ENCODE data around the gene USP5. TPM values are rescaled to one million over a fixed set of nuclear protein-coding genes. Genes with fewer than 3 reads are reported as not detected.
A peak's percentile ranks its signal among the peaks of the same experiment; 100 is the strongest.
"Not testable (repeated sequence)": the region's sequence is repeated elsewhere in the genome, so short reads cannot be mapped to it uniquely, and the experiment has no call there.

Gene USP5
- total RNA-seq, 1 experiment from 2014 or later, result 127 TPM

- not testable (repeated sequence) for DNase-seq (ENCODE audit: low read depth)
Measured at GRCh38 chr12:6886206-6886999, 34.5 kb downstream of the USP5 start.

- no peak for DNase-seq (ENCODE audit: low read depth)
Measured at GRCh38 chr12:6887460-6887859, 35.5 kb downstream of the USP5 start.

GRCh38 chr12:6888360-6888759, 36.4 kb downstream of the USP5 start:
- no peak for DNase-seq (ENCODE audit: low read depth)

- not testable (repeated sequence) for DNase-seq (ENCODE audit: low read depth)
Measured at GRCh38 chr12:6888794-6889193, 36.8 kb downstream of the USP5 start.

- DNase-seq (ENCODE audit: low read depth), result not testable (repeated sequence)
Measured at GRCh38 chr12:6889775-6890573, 38.0 kb downstream of the USP5 start.

GRCh38 chr12:6890789-6891645, 39.1 kb downstream of the USP5 start:
- peak; percentile 94 for DNase-seq (ENCODE audit: low read depth)

GRCh38 chr12:6891646-6892001, 39.7 kb downstream of the USP5 start:
- no peak for DNase-seq (ENCODE audit: low read depth)

GRCh38 chr12:6892683-6893082, 40.7 kb downstream of the USP5 start:
- DNase-seq (ENCODE audit: low read depth), result not testable (repeated sequence)

GRCh38 chr12:6894321-6894720, 42.4 kb downstream of the USP5 start:
- DNase-seq (ENCODE audit: low read depth), result no peak

GRCh38 chr12:6896846-6897435, 45.0 kb downstream of the USP5 start:
- no peak for DNase-seq (ENCODE audit: low read depth)

- no peak for DNase-seq (ENCODE audit: low read depth)
Measured at GRCh38 chr12:6899427-6899826, 47.5 kb downstream of the USP5 start.

- peak; percentile 40 for DNase-seq (ENCODE audit: low read depth)
Measured at GRCh38 chr12:6899837-6900519, 48.0 kb downstream of the USP5 start.

- no peak for DNase-seq (ENCODE audit: low read depth)
Measured at GRCh38 chr12:6902448-6902847, 50.5 kb downstream of the USP5 start.

- DNase-seq (ENCODE audit: low read depth), result no peak
Measured at GRCh38 chr12:6903722-6904121, 51.8 kb downstream of the USP5 start.

- DNase-seq (ENCODE audit: low read depth), result peak; percentile 92
Measured at GRCh38 chr12:6904280-6905276, 52.6 kb downstream of the USP5 start, which contains the start of gene LRRC23. Gene LRRC23, plus strand, starts transcription at chr12:6904822. Its CDS starts 812 bp downstream, at chr12:6905634.

- DNase-seq (ENCODE audit: low read depth), result no peak
Measured at GRCh38 chr12:6905414-6906040, 53.6 kb downstream of the USP5 start.

- DNase-seq (ENCODE audit: low read depth), result not testable (repeated sequence)
Measured at GRCh38 chr12:6908141-6908540, 56.2 kb downstream of the USP5 start.

GRCh38 chr12:6909421-6910145, 57.6 kb downstream of the USP5 start:
- no peak for DNase-seq (ENCODE audit: low read depth)

All from LHCN-M2 (cell line).